GM23338 (cell line): Measurements from ENCODE around the gene TBC1D5. TPM values are rescaled to one million over a fixed set of nuclear protein-coding genes. Genes with fewer than 3 reads are reported as not detected.

Experiments
- ATAC-seq: fragments of 200-7000 bp; cut with Tn5 transposase; 3 replicates; pipeline ENCODE4 v1.9.1; 2020
- DNase-seq: peaks from one replicate; pipeline ENCODE4 v3.0.0-alpha.2; 2015; ENCODE audit warnings: low spot score
- H2AFZ ChIP-seq: fragments of 200-600 bp; sonication (generic); 2 replicates; pipeline ENCODE4 v1.8.0; 2016; ENCODE audit warnings: antibody characterized with exemption, mild to moderate bottlenecking, moderate library complexity
- H3F3A ChIP-seq: fragments of 200-600 bp; sonication (generic); replicated peaks from 2 replicates; pipeline ENCODE4 v1.8.0; 2017; ENCODE audit warnings: antibody characterized with exemption, mixed run types, low read depth
- H3K27ac ChIP-seq: fragments of 200-600 bp; sonication (generic); 2 replicates; pipeline ENCODE4 v1.6.1; 2016; ENCODE audit warnings: low read depth
- H3K27me3 ChIP-seq: fragments of 200-600 bp; sonication (generic); 2 replicates; pipeline ENCODE4 v1.8.0; 2016; ENCODE audit warnings: mild to moderate bottlenecking, mixed run types, moderate library complexity; ENCODE audit not compliant: insufficient read depth
- H3K36me3 ChIP-seq: fragments of 200-600 bp; sonication (generic); 2 replicates; pipeline ENCODE4 v1.8.0; 2016; ENCODE audit warnings: mild to moderate bottlenecking; ENCODE audit not compliant: insufficient read depth
- H3K4me1 ChIP-seq: fragments of 200-600 bp; sonication (generic); 2 replicates; pipeline ENCODE4 v1.8.0; 2016; ENCODE audit warnings: mild to moderate bottlenecking, moderate library complexity; ENCODE audit not compliant: insufficient read depth
- H3K4me2 ChIP-seq: fragments of 200-600 bp; sonication (generic); 2 replicates; pipeline ENCODE4 v1.7.1; 2017; ENCODE audit warnings: mixed run types
- H3K4me3 ChIP-seq: fragments of 200-600 bp; sonication (generic); 2 replicates; pipeline ENCODE4 v1.6.1; 2016; ENCODE audit warnings: mixed run types
- H3K79me2 ChIP-seq: fragments of 200-600 bp; sonication (generic); replicated peaks from 2 replicates; pipeline ENCODE4 v1.8.0; 2017; ENCODE audit warnings: mild to moderate bottlenecking; ENCODE audit not compliant: insufficient read depth
- H3K9me2 ChIP-seq: fragments of 200-600 bp; sonication (generic); 2 replicates; pipeline ENCODE4 v1.8.0; 2017; ENCODE audit not compliant: insufficient read depth
- H4K20me1 ChIP-seq: fragments of 200-600 bp; sonication (generic); replicated peaks from 2 replicates; pipeline ENCODE4 v1.8.0; 2017; ENCODE audit warnings: mild to moderate bottlenecking; ENCODE audit not compliant: insufficient read depth
- H3K27ac Mint-ChIP-seq: 2 replicates; pipeline ENCODE4 v1.8.0; 2020; ENCODE audit warnings: inconsistent platforms, mild to moderate bottlenecking, moderate library complexity, mixed read lengths
- H3K27me3 Mint-ChIP-seq: 3 replicates; pipeline ENCODE4 v1.8.0; 2022; ENCODE audit warnings: low read depth, mild to moderate bottlenecking, moderate library complexity, mixed read lengths, inconsistent platforms; ENCODE audit not compliant: insufficient read depth, poor library complexity
- H3K36me3 Mint-ChIP-seq: 3 replicates; pipeline ENCODE4 v1.8.0; 2021; ENCODE audit warnings: low read depth, mild to moderate bottlenecking, inconsistent platforms, moderate library complexity, mixed read lengths
- H3K4me1 Mint-ChIP-seq: 3 replicates; pipeline ENCODE4 v1.8.0; 2020; ENCODE audit warnings: mild to moderate bottlenecking, inconsistent platforms, mixed read lengths
- H3K4me3 Mint-ChIP-seq: 3 replicates; pipeline ENCODE4 v1.8.0; 2021; ENCODE audit warnings: moderate library complexity, mild to moderate bottlenecking, inconsistent platforms, mixed read lengths
- H3K9me3 Mint-ChIP-seq: 3 replicates; pipeline ENCODE4 v1.8.0; 2020; ENCODE audit warnings: moderate library complexity, mild to moderate bottlenecking, inconsistent platforms, mixed read lengths
- CREB1 ChIP-seq: fragments of 250-450 bp; sonication (Bioruptor Pico); IDR thresholded peaks from 2 replicates; pipeline ENCODE4 v1.5.0; 2020; ENCODE audit warnings: low read depth, mild to moderate bottlenecking, moderate library complexity
- CTCF ChIP-seq, 2 experiments: fragments of 200-600 bp in 1 of 2; sonication (generic) in 1 of 2; conservative IDR thresholded peaks; 2 replicates each; pipeline versions ENCODE4 v1.5.1 to v1.6.1; 2016 to 2017; ENCODE audit warnings: antibody characterized with exemption in 2 of 2, low read depth in 2 of 2, mild to moderate bottlenecking in 2 of 2, moderate library complexity in 1 of 2
- JUNB ChIP-seq: IDR thresholded peaks from one replicate; pipeline ENCODE4 v1.6.1; 2016; ENCODE audit warnings: antibody characterized with exemption; ENCODE audit not compliant: unreplicated experiment
- NANOG ChIP-seq: IDR thresholded peaks from 2 replicates; pipeline ENCODE4 v1.6.1; 2016; ENCODE audit warnings: antibody characterized with exemption, borderline replicate concordance
- STAT1 ChIP-seq: IDR thresholded peaks from one replicate; pipeline ENCODE4 v1.6.1; 2016; ENCODE audit warnings: antibody characterized with exemption; ENCODE audit not compliant: unreplicated experiment
- ZNF331 ChIP-seq: fragments of 250-450 bp; sonication (Bioruptor Pico); IDR thresholded peaks from 2 replicates; pipeline ENCODE4 v1.5.0; 2020; ENCODE audit warnings: low read depth, mild to moderate bottlenecking, moderate library complexity
- polyA plus RNA-seq: library from polyadenylated mRNA; unstranded; fragments of >200 nt; fragmentation: Nextera tagmentation; extraction: Ambion mirVana; gene quantifications from 2 replicates; pipeline ENCODE4 v1.2.1, GENCODE V29; 2016
- total RNA-seq: library from RNA; depleted of rRNA; stranded (reverse); fragments of >200 nt; shearing (Covaris generic); gene quantifications from 2 replicates; pipeline ENCODE4 v1.2.3, GENCODE V29; 2014
- TF ChIP-seq, protein P1 (sequence below): IDR thresholded peaks from 2 replicates; pipeline ENCODE4 v1.6.1; 2016; ENCODE audit warnings: antibody characterized with exemption
- TF ChIP-seq, protein P2 (sequence below): fragments of 250-450 bp; sonication (Bioruptor Pico); IDR thresholded peaks from 2 replicates; pipeline ENCODE4 v1.5.0; 2020; ENCODE audit warnings: mild to moderate bottlenecking, moderate library complexity

Gene TBC1D5
- total and polyA plus RNA-seq, 2 experiments from 2014 or later, result 21.8 to 48.1 TPM

- H3K27me3 Mint-ChIP-seq, result no peaks in the 10 kb centered on the region
- H3K27ac ChIP-seq, result no peak overlapping the region
- no peak for ATAC-seq
- DNase-seq, result no peak
- no peak overlapping the region for H3K27ac Mint-ChIP-seq
- H3K9me2 ChIP-seq, result no peaks in the 10 kb centered on the region
- H3K4me3 Mint-ChIP-seq, result no peak overlapping the region
- no peaks in the 10 kb centered on the region for H3F3A ChIP-seq
- no peaks in the 10 kb centered on the region for H3K4me1 Mint-ChIP-seq
- no peaks in the 10 kb centered on the region for H3K36me3 ChIP-seq
- no peaks in the 10 kb centered on the region for H3K79me2 ChIP-seq
- H2AFZ ChIP-seq, result no peak overlapping the region
- no peak overlapping the region for H3K4me2 ChIP-seq
- H4K20me1 ChIP-seq, result no peaks in the 10 kb centered on the region
- H3K4me1 ChIP-seq, result no peaks in the 10 kb centered on the region
- TF ChIP-seq STAT1 (no peak), NANOG (no peak), CREB1 (CRISPR knock-in tag) (no peak), JUNB (no peak), ZNF331 (CRISPR knock-in tag) (no peak), CTCF (conservative IDR thresholded peaks at IDR 0.05; ENCODE audit: low read depth in 2 of 2) (no peak)
- TF ChIP-seq, protein P1, sequence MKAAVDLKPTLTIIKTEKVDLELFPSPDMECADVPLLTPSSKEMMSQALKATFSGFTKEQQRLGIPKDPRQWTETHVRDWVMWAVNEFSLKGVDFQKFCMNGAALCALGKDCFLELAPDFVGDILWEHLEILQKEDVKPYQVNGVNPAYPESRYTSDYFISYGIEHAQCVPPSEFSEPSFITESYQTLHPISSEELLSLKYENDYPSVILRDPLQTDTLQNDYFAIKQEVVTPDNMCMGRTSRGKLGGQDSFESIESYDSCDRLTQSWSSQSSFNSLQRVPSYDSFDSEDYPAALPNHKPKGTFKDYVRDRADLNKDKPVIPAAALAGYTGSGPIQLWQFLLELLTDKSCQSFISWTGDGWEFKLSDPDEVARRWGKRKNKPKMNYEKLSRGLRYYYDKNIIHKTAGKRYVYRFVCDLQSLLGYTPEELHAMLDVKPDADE, result no peak
- TF ChIP-seq, protein P2, sequence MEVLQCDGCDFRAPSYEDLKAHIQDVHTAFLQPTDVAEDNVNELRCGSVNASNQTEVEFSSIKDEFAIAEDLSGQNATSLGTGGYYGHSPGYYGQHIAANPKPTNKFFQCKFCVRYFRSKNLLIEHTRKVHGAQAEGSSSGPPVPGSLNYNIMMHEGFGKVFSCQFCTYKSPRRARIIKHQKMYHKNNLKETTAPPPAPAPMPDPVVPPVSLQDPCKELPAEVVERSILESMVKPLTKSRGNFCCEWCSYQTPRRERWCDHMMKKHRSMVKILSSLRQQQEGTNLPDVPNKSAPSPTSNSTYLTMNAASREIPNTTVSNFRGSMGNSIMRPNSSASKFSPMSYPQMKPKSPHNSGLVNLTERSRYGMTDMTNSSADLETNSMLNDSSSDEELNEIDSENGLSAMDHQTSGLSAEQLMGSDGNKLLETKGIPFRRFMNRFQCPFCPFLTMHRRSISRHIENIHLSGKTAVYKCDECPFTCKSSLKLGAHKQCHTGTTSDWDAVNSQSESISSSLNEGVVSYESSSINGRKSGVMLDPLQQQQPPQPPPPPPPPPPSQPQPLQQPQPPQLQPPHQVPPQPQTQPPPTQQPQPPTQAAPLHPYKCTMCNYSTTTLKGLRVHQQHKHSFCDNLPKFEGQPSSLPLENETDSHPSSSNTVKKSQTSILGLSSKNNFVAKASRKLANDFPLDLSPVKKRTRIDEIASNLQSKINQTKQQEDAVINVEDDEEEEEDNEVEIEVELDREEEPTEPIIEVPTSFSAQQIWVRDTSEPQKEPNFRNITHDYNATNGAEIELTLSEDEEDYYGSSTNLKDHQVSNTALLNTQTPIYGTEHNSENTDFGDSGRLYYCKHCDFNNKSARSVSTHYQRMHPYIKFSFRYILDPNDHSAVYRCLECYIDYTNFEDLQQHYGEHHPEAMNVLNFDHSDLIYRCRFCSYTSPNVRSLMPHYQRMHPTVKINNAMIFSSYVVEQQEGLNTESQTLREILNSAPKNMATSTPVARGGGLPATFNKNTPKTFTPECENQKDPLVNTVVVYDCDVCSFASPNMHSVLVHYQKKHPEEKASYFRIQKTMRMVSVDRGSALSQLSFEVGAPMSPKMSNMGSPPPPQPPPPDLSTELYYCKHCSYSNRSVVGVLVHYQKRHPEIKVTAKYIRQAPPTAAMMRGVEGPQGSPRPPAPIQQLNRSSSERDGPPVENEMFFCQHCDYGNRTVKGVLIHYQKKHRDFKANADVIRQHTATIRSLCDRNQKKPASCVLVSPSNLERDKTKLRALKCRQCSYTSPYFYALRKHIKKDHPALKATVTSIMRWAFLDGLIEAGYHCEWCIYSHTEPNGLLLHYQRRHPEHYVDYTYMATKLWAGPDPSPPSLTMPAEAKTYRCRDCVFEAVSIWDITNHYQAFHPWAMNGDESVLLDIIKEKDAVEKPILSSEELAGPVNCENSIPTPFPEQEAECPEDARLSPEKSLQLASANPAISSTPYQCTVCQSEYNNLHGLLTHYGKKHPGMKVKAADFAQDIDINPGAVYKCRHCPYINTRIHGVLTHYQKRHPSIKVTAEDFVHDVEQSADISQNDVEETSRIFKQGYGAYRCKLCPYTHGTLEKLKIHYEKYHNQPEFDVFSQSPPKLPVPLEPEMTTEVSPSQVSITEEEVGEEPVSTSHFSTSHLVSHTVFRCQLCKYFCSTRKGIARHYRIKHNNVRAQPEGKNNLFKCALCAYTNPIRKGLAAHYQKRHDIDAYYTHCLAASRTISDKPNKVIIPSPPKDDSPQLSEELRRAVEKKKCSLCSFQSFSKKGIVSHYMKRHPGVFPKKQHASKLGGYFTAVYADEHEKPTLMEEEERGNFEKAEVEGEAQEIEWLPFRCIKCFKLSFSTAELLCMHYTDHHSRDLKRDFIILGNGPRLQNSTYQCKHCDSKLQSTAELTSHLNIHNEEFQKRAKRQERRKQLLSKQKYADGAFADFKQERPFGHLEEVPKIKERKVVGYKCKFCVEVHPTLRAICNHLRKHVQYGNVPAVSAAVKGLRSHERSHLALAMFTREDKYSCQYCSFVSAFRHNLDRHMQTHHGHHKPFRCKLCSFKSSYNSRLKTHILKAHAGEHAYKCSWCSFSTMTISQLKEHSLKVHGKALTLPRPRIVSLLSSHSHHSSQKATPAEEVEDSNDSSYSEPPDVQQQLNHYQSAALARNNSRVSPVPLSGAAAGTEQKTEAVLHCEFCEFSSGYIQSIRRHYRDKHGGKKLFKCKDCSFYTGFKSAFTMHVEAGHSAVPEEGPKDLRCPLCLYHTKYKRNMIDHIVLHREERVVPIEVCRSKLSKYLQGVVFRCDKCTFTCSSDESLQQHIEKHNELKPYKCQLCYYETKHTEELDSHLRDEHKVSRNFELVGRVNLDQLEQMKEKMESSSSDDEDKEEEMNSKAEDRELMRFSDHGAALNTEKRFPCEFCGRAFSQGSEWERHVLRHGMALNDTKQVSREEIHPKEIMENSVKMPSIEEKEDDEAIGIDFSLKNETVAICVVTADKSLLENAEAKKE (CRISPR knock-in tag), result no peak
- peaks cover 28% of the 10 kb centered on the region for H3K9me3 Mint-ChIP-seq
- H3K36me3 Mint-ChIP-seq, result peaks cover 34% of the 10 kb centered on the region
- no peak overlapping the region for H3K4me3 ChIP-seq
- no peaks in the 10 kb centered on the region for H3K27me3 ChIP-seq
Observed at GRCh38 chr3:17201538-17201937, 540.9 kb downstream of the TBC1D5 start.
